ENCODE data around the gene CD46.

CD46 gene

DNA sequence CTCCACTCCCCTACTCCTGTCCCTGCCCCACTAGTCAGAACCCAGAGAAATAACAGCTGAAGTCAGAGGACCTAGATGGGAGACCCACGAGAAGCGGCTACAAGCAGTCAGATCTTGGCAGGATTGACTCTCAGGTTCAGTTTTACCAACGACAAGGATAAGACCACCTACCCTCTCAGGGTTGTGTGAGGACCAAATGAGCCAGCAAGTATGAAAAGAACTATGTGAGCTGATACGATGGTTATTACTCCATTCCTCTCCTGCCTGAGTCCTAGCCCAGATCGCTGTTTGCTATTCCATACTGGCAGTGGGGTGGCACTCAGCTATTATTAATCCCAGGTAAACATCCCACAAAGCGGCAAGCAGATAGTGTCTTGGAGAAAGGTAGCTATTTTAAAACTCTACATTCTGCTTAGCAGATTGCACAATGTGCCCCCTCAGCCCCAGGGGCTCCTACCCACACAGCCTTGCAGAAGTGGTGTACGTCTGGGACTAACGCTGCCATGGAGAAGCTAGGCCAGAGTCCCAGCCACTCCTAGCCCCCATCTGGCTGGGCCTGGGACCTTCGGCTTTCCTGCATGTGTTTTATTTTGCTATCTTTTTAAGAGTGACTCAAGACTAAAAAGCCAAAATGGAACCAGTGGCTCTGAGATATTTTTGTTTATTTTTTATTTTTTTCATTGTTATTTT lies 58.9 kb downstream of the CD46 start:
- Histone ChIP-seq H4K20me1 (ENCODE audit: low read depth, low read length) (peaks cover 4% of the 10 kb centered on the region; the same call in 1 of the 2 replicates), H3K36me3 (ENCODE audit: low read length) (no peaks in the 10 kb centered on the region; the same call in 1 of the 2 replicates), H3K4me3 (ENCODE audit: insufficient read depth, low read length, poor library complexity, severe bottlenecking) (no peak overlapping the region), H3K9ac (ENCODE audit: low read length) (no peak overlapping the region), H3K27ac (ENCODE audit: low read depth, low read length) (no peak overlapping the region), H3K79me2 (ENCODE audit: insufficient read depth, low read length) (peaks cover 49% of the 10 kb centered on the region), H2AFZ (ENCODE audit: low read depth, low read length, severe bottlenecking) (no peak overlapping the region), H3K9me3 (ENCODE audit: insufficient read depth, low read length) (no peaks in the 10 kb centered on the region), H3K4me2 (ENCODE audit: low read depth, low read length, poor library complexity, severe bottlenecking) (no peak overlapping the region), H3K9me2 (replicated peaks; ENCODE audit: insufficient read depth, low read length) (no peaks in the 10 kb centered on the region), H3K27me3 (ENCODE audit: low read length) (no peaks in the 10 kb centered on the region), H3F3A (ENCODE audit: insufficient read depth) (no peaks in the 10 kb centered on the region)
- TF ChIP-seq, protein P1, sequence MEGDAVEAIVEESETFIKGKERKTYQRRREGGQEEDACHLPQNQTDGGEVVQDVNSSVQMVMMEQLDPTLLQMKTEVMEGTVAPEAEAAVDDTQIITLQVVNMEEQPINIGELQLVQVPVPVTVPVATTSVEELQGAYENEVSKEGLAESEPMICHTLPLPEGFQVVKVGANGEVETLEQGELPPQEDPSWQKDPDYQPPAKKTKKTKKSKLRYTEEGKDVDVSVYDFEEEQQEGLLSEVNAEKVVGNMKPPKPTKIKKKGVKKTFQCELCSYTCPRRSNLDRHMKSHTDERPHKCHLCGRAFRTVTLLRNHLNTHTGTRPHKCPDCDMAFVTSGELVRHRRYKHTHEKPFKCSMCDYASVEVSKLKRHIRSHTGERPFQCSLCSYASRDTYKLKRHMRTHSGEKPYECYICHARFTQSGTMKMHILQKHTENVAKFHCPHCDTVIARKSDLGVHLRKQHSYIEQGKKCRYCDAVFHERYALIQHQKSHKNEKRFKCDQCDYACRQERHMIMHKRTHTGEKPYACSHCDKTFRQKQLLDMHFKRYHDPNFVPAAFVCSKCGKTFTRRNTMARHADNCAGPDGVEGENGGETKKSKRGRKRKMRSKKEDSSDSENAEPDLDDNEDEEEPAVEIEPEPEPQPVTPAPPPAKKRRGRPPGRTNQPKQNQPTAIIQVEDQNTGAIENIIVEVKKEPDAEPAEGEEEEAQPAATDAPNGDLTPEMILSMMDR (IDR thresholded peaks at IDR 0.05; ENCODE audit: insufficient read depth, low read length, poor library complexity, severe bottlenecking): no peak
- TF ChIP-seq EZH2phosphoT487 (conservative IDR thresholded peaks at IDR 0.05; ENCODE audit: low read length): no peak

DNA sequence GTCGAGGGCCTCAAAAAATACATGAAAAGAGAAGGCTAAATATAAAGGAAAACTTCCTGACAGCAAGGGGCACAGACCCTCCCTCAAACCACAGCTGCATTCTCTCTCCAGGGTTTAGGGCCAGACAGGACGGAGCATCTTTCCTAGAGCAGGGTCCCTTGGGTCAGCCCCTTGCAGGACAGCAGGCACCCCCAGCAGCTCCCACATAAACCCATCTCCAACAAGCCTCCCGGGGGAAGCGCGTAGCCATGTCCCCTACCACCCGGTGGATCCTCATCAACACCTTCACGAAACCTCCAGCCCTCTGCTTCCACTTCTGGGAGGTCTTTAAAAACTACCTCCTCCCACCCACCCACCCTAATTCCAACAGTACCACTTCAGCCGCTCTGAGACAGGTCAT lies 59.5 kb downstream of the CD46 start:
- Histone ChIP-seq H3K4me2 (ENCODE audit: low read depth, low read length, poor library complexity, severe bottlenecking) (no peak overlapping the region), H4K20me1 (ENCODE audit: low read depth, low read length) (peaks cover 4% of the 10 kb centered on the region; the same call in 1 of the 2 replicates), H3K4me3 (ENCODE audit: insufficient read depth, low read length, poor library complexity, severe bottlenecking) (no peak overlapping the region), H3K79me2 (ENCODE audit: insufficient read depth, low read length) (peaks cover 52% of the 10 kb centered on the region), H3K36me3 (ENCODE audit: low read length) (no peaks in the 10 kb centered on the region; the same call in 1 of the 2 replicates), H3K27me3 (ENCODE audit: low read length) (no peaks in the 10 kb centered on the region), H3K9me3 (ENCODE audit: insufficient read depth, low read length) (no peaks in the 10 kb centered on the region), H3F3A (ENCODE audit: insufficient read depth) (no peaks in the 10 kb centered on the region), H3K9ac (ENCODE audit: low read length) (no peak overlapping the region), H3K9me2 (replicated peaks; ENCODE audit: insufficient read depth, low read length) (no peaks in the 10 kb centered on the region), H2AFZ (ENCODE audit: low read depth, low read length, severe bottlenecking) (no peak overlapping the region), H3K27ac (ENCODE audit: low read depth, low read length) (no peak overlapping the region)
- no peak for TF ChIP-seq EZH2phosphoT487 (conservative IDR thresholded peaks at IDR 0.05; ENCODE audit: low read length)
- TF ChIP-seq, protein P1 (IDR thresholded peaks at IDR 0.05; ENCODE audit: insufficient read depth, low read length, poor library complexity, severe bottlenecking): no peak

DNA sequence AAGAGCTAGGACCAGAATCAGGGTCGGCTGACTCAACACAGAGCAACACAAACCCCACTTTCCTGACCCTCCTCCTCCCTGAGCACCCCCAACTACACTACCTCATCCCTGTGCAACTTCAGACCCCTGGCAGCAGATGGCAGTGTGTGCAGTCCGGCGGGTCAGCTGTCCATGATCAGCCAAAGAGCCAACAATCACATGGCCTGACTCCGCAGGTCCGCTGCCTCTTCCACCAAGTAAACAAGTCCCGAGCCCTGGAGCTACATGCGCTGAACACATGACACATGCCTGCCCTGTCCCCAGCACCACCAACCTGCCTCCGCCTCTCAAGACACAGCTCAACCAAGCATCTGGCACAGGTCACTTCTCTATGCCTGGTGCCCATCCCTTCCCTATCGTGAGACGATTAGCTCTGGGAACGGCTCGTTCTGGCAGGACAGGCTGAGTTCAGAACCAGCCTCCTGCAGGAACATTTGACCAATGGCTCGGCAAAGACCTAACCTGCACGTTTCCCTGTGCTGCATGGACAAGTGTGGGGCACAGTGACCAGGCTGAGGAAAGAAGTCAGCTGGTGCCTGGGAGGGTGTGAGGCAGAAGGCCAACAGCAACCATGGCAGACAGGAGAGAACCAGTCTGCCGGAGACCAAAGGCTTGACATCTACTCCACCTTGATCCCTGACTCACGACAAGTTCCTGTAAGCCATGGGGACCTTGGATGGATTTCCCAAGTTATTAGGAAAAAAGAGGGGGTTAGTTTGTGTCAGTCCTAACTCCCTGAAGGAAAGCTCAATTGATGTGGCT lies 60.3 kb downstream of the CD46 start:
- peaks cover 4% of the 10 kb centered on the region; the same call in 1 of the 2 replicates for H4K20me1 ChIP-seq (ENCODE audit: low read depth, low read length)
- no peaks in the 10 kb centered on the region for H3K9me2 ChIP-seq (replicated peaks; ENCODE audit: insufficient read depth, low read length)
- H3K79me2 ChIP-seq (ENCODE audit: insufficient read depth, low read length): peaks cover 58% of the 10 kb centered on the region
- H3K4me3 ChIP-seq (ENCODE audit: insufficient read depth, low read length, poor library complexity, severe bottlenecking): no peak overlapping the region
- H3F3A ChIP-seq (ENCODE audit: insufficient read depth): no peaks in the 10 kb centered on the region
- no peaks in the 10 kb centered on the region for H3K9me3 ChIP-seq (ENCODE audit: insufficient read depth, low read length)
- no peak overlapping the region for H2AFZ ChIP-seq (ENCODE audit: low read depth, low read length, severe bottlenecking)
- H3K36me3 ChIP-seq (ENCODE audit: low read length): peaks cover 3% of the 10 kb centered on the region; the same call in 1 of the 2 replicates
- H3K4me2 ChIP-seq (ENCODE audit: low read depth, low read length, poor library complexity, severe bottlenecking): no peak overlapping the region
- H3K27me3 ChIP-seq (ENCODE audit: low read length): no peaks in the 10 kb centered on the region
- H3K9ac ChIP-seq (ENCODE audit: low read length): no peak overlapping the region
- TF ChIP-seq EZH2phosphoT487 (conservative IDR thresholded peaks at IDR 0.05; ENCODE audit: low read length): no peak
- TF ChIP-seq, protein P1 (IDR thresholded peaks at IDR 0.05; ENCODE audit: insufficient read depth, low read length, poor library complexity, severe bottlenecking): peak; percentile 39
- H3K27ac ChIP-seq (ENCODE audit: low read depth, low read length): no peak overlapping the region

Data from SU-DHL-6 (cell line).